A673 (cell line): Measurements from ENCODE around the gene PRKG1. TPM values are rescaled to one million over a fixed set of nuclear protein-coding genes. Genes with fewer than 3 reads are reported as not detected.
A peak's percentile ranks its signal among the peaks of the same experiment; 100 is the strongest.

ENCODE experiments used
- BruUV-seq: library from RNA; stranded (reverse); fragments of 400-500 nt; replicated peaks from 2 replicates; lab custom pipeline; 2021; lab: Mats Ljungman, UMichigan
- CTCF ChIA-PET: fragments of 300-600 bp; sonication (Branson Sonifier 250); formaldehyde crosslinking; loops from one replicate; lab custom pipeline; 2022; ENCODE audit warnings: antibody characterized with exemption; lab: Charles Lee
- POLR2A ChIA-PET: fragments of 300-600 bp; sonication (Branson Sonifier 250); formaldehyde crosslinking; loops from one replicate; lab custom pipeline; 2022; ENCODE audit warnings: antibody characterized with exemption; ENCODE audit not compliant: low non-redundant PET; lab: Charles Lee
- DNase-seq: peaks from one replicate; pipeline ENCODE4 v3.0.0-alpha.2; 2015; ENCODE audit warnings: low spot score
- H3K27ac ChIP-seq: fragments of 200-600 bp; sonication (generic); 2 replicates; pipeline ENCODE4 v1.5.1; 2016; ENCODE audit warnings: mixed run types, low read depth, mild to moderate bottlenecking, mixed read lengths, antibody characterized with exemption, low read length; ENCODE audit not compliant: poor library complexity, severe bottlenecking
- H3K27me3 ChIP-seq: fragments of 200-600 bp; sonication (generic); replicated peaks from 2 replicates; pipeline ENCODE4 v1.6.1; 2017; ENCODE audit warnings: mixed run types, low read depth, mild to moderate bottlenecking, mixed read lengths, antibody characterized with exemption, low read length; ENCODE audit not compliant: insufficient read depth, poor library complexity
- H3K36me3 ChIP-seq: fragments of 200-600 bp; sonication (generic); 2 replicates; pipeline ENCODE4 v1.6.1; 2016; ENCODE audit warnings: mixed run types, mild to moderate bottlenecking, mixed read lengths, antibody characterized with exemption, low read length; ENCODE audit not compliant: insufficient read depth, poor library complexity, severe bottlenecking
- H3K4me1 ChIP-seq: fragments of 200-600 bp; sonication (generic); 2 replicates; pipeline ENCODE4 v1.6.1; 2017; ENCODE audit warnings: mixed run types, mild to moderate bottlenecking, mixed read lengths, antibody characterized with exemption, low read length; ENCODE audit not compliant: insufficient read depth, poor library complexity, severe bottlenecking
- H3K4me3 ChIP-seq: fragments of 200-600 bp; sonication (generic); 2 replicates; pipeline ENCODE4 v1.5.1; 2016; ENCODE audit warnings: low read depth, mixed run types, mild to moderate bottlenecking, mixed read lengths, low read length; ENCODE audit not compliant: poor library complexity, severe bottlenecking
- H3K9me3 ChIP-seq: fragments of 200-600 bp; sonication (generic); 2 replicates; pipeline ENCODE4 v1.6.1; 2016; ENCODE audit warnings: mixed run types, low read depth, mild to moderate bottlenecking, mixed read lengths, antibody characterized with exemption, low read length; ENCODE audit not compliant: poor library complexity, severe bottlenecking
- EZH2 ChIP-seq: fragments of 200-600 bp; sonication (generic); IDR thresholded peaks from 2 replicates; pipeline ENCODE4 v1.6.1; 2017; ENCODE audit warnings: borderline replicate concordance, low read depth, mild to moderate bottlenecking, mixed read lengths, antibody characterized with exemption, low read length; ENCODE audit not compliant: poor library complexity, severe bottlenecking
- intact Hi-C: fragments of 100-400 bp; cut with micrococcal nuclease; formaldehyde crosslinking; loops from one replicate; pipeline ENCODE4 v1.10.0; 2022; ENCODE audit not compliant: unreplicated experiment
- total RNA-seq: library from RNA; stranded (reverse); gene quantifications from 2 replicates; pipeline ENCODE4 v1.2.3, GENCODE V29; 2021
- TF ChIP-seq, protein P1 (sequence below): fragments of 300-800, 200-600 bp; sonication (generic); conservative IDR thresholded peaks from 2 replicates; pipeline ENCODE4 v1.5.1; 2017; ENCODE audit warnings: low read depth, mild to moderate bottlenecking, antibody characterized with exemption, low read length, moderate library complexity, mixed read lengths

The PRKG1 gene
- total RNA-seq, 1 experiment from 2014 or later, result 0.58 TPM

DNA sequence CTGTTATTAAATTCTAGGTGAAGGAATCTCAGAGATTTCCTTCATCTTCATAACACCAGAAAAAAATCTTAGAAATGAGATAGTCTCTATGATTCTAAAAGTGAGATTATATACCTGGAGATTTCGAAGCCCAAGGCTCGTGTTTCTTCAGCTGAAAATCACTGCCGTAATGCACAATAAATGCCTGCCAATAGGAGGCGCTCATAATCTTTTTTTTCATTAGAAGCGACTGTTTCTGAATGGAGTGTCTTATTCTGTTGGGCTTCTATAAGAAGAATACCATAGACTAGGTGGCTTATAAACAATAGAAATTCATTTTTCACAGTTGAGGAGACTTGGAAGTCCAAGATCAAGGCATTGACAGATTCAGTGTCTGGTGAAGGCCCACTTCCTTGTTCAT is 294.7 kb downstream of the PRKG1 start:
- H3K4me3 ChIP-seq, result no peak overlapping the region
- ChIA-PET CTCF (no interaction called here), POLR2A (no interaction called here)
- H3K9me3 ChIP-seq, result no peaks in the 10 kb centered on the region
- H3K4me1 ChIP-seq, result no peaks in the 10 kb centered on the region
- H3K27me3 ChIP-seq, result no peaks in the 10 kb centered on the region
- TF ChIP-seq EZH2, result no peak
- TF ChIP-seq, protein P1, sequence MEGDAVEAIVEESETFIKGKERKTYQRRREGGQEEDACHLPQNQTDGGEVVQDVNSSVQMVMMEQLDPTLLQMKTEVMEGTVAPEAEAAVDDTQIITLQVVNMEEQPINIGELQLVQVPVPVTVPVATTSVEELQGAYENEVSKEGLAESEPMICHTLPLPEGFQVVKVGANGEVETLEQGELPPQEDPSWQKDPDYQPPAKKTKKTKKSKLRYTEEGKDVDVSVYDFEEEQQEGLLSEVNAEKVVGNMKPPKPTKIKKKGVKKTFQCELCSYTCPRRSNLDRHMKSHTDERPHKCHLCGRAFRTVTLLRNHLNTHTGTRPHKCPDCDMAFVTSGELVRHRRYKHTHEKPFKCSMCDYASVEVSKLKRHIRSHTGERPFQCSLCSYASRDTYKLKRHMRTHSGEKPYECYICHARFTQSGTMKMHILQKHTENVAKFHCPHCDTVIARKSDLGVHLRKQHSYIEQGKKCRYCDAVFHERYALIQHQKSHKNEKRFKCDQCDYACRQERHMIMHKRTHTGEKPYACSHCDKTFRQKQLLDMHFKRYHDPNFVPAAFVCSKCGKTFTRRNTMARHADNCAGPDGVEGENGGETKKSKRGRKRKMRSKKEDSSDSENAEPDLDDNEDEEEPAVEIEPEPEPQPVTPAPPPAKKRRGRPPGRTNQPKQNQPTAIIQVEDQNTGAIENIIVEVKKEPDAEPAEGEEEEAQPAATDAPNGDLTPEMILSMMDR, result peak; percentile 48
- no peaks in the 10 kb centered on the region for H3K36me3 ChIP-seq
- BruUV-seq, result no TSS peak
- H3K27ac ChIP-seq, result no peak overlapping the region
- DNase-seq, result peak; percentile 2
- intact Hi-C loops, result no loop called here

DNA sequence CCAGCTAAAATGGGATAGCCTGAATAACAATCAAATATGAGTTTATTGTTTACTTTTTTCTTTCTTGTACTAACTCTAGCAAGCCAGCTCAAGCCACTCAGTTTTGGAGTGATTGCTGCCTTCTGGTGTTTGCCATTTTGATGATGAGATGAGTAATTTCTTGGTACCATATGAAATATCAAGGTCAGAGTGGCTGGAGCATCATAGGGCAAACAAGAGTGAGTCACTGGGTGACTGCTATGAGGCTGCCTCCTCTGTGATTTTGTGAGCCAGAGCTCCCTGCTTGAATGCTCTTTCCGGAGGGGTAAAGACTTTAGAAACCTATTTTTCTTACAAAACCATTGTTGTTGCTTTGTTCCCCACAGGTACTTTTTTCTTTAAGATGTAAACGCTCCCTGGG is 295.6 kb downstream of the PRKG1 start:
- intact Hi-C loops, result no loop called here

DNA sequence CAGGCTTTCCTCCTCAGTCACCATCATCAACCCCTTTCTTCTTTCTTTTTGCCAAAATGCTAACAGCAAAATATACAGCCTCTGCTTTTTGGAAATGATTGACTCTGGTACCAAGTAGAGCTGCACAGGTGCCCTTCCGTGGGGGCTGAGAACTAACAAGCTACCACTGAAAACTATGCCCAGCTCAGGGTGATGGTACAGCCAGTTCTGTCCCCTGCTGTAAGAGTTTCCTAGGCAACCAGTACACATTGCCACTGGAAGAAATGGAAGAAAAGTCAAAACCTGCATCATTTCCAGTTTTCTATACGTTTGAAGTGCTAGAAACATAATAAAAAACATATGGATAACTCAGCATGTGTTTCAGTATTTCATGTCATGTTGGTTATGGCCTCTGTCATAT is 297.5 kb downstream of the PRKG1 start:
- Histone ChIP-seq H3K27ac (no peak overlapping the region), H3K4me1 (no peaks in the 10 kb centered on the region), H3K27me3 (no peaks in the 10 kb centered on the region), H3K36me3 (no peaks in the 10 kb centered on the region), H3K9me3 (no peaks in the 10 kb centered on the region), H3K4me3 (no peak overlapping the region)
- ChIA-PET POLR2A (no interaction called here), CTCF (no interaction called here)
- TF ChIP-seq, protein P1, result no peak
- TF ChIP-seq EZH2, result no peak
- DNase-seq, result no peak
- no TSS peak for BruUV-seq
- intact Hi-C loops, result no loop called here

More for the DNA sequence above, 295.6 kb downstream of the PRKG1 start:
- Histone ChIP-seq H3K27ac (no peak overlapping the region), H3K4me3 (no peak overlapping the region), H3K9me3 (no peaks in the 10 kb centered on the region), H3K27me3 (no peaks in the 10 kb centered on the region), H3K36me3 (no peaks in the 10 kb centered on the region), H3K4me1 (no peaks in the 10 kb centered on the region)
- ChIA-PET POLR2A (no interaction called here), CTCF (no interaction called here)
- TF ChIP-seq EZH2, result no peak
- TF ChIP-seq, protein P1, result no peak
- DNase-seq, result no peak
- no TSS peak for BruUV-seq
